UCSD-AML1 (cell line): ENCODE data around the gene MGAT5.
A peak's percentile ranks its signal among the peaks of the same experiment; 100 is the strongest.

Experiments used
- DNase-seq: peaks from one replicate; lab custom pipeline; 2025; ENCODE audit not compliant: unreplicated experiment; lab: John Stamatoyannopoulos, UW

MGAT5 gene

DNA sequence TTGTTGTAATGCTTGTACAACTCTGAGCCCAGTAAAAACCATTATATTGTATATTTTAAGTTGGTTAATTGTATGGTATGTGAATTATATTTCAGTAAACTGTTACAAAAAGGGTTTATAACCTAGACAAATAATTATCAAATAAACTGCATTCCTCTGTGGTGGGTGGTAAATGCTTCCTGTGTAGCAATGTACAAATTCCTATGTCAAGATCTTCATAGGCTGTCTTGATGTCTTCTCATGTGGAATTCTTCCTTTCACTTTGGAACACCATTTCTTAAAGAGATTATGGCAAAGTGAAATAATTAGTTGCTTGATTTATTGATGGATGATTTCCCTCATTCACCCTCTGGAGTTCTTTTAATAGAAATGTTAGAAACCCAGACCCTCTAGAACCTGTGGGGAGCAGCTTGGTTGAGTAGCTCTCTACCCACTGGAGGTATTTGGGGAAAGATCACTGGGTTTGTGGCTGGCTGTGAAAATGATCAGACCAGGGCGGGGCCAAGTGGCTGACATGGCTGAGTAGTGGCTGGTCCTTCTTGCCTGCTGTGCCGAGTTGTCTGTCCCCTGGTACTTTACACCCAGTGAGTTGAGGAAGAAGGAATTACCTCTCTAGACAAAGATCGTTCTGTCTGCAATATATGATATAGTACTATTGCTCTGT, 22.4 kb upstream of the MGAT5 start:
- no peak for DNase-seq

GRCh38 chr2:134231965-134232340, 21.9 kb upstream of the MGAT5 start:
- no peak for DNase-seq

DNA sequence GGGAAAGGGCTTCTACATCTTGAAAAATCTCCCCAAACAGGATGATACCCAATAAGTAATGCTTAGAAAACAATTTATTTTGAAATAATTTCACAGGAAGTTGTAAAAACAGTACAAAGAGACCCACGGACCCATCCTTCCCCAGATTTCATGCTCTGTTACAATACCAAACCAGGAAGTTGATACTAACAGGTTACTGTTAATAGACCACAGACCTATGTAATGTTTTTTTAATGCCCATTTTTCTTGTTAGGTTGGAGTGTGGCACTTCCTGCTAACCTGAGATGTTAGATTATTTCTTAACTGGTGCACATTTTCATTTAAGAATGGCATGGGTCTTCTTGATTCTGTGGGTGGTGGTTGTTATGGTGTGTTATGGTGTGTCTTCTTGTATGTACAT, 21.4 kb upstream of the MGAT5 start:
- no peak for DNase-seq

GRCh38 chr2:134232868-134233727, 20.8 kb upstream of the MGAT5 start:
- DNase-seq: no peak

- no peak for DNase-seq
Measured at GRCh38 chr2:134233728-134234136, 20.1 kb upstream of the MGAT5 start.

- DNase-seq: no peak
Measured at GRCh38 chr2:134234535-134234934, 19.3 kb upstream of the MGAT5 start.

- DNase-seq: no peak
Measured at GRCh38 chr2:134235510-134236144, 18.2 kb upstream of the MGAT5 start.

DNA sequence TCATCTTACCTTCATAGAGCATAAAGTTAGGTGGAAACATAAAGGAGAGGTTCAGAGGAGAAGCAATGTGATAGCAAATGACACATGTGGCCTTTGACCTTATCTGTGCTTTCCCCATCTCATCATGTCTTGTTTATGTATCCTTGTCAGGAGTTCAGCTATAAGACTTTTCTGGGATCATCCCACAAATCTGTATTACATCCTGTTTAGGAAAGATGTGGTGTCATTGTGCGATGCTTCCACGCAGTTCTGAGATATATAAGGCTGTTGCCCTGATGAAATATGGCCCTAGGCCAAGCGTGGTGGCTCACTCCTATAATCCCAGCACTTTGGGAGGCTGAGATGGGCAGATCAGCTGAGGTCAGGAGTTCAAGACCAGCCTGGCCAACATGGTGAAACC, 15.5 kb upstream of the MGAT5 start:
- no peak for DNase-seq

GRCh38 chr2:134240061-134240460, 13.8 kb upstream of the MGAT5 start:
- DNase-seq: no peak

- DNase-seq: no peak
Measured at GRCh38 chr2:134241911-134242310, 12.0 kb upstream of the MGAT5 start.

- no peak for DNase-seq
Measured at GRCh38 chr2:134243244-134243643, 10.6 kb upstream of the MGAT5 start.

GRCh38 chr2:134244086-134244485, 9.8 kb upstream of the MGAT5 start:
- no peak for DNase-seq

- no peak for DNase-seq
Measured at GRCh38 chr2:134244587-134244986, 9.3 kb upstream of the MGAT5 start.

GRCh38 chr2:134245340-134245984, 8.4 kb upstream of the MGAT5 start:
- peak; percentile 50 for DNase-seq

DNA sequence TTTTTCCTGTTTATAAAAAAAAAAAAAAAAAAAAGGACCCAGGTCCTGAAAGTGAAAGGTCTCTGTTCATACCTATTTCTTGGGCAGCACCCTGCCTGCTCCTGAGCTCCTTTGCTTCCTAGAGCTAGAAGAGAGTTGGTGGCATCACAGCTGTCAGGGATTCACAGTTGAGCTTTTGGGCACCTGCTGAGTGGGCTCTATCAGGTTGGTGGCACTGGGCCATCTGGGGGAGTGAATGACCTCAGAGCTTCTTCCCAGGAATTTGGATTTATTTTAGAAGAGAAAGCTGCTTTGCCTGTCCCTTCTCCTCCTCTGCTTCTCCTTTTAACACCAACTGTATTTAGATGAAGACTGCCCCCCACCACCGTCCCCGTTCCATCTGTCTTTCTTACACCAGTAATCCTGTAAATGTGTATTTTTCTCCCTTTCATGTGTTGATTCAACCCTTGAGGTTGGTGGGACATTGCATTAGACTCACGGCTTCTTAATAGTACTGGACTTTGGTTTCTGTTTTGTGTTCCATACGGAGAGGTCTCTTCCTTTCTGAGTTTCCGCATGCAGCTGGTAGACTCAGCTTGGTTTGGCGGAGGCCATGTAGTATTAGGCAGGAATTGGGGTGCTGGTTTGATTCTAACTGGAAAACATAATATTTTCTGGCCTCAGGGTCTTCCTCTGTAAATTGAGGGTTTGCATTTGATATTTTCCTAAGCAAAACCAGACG, 7.6 kb upstream of the MGAT5 start:
- no peak for DNase-seq

DNA sequence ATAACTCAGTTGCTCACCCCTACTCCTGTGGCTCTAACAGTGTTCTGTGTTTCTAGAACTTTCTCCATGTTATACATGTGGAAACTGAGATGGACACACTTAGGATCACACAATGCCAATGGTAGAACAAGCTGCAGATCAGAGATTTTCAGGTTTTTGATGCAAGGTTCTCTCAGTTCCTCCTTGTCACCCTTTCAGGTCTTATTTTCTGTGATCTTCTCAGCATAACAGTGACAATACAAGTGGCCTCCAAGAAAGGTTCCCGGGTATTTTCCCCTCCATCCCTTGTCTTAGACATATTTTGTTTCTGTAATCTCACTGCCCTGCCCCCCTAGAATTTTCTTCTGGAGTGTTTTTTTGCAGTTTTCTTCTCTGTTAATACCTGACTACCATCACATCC, 6.2 kb upstream of the MGAT5 start:
- no peak for DNase-seq

- DNase-seq: no peak
Measured at GRCh38 chr2:134248913-134249312, 5.0 kb upstream of the MGAT5 start.

DNA sequence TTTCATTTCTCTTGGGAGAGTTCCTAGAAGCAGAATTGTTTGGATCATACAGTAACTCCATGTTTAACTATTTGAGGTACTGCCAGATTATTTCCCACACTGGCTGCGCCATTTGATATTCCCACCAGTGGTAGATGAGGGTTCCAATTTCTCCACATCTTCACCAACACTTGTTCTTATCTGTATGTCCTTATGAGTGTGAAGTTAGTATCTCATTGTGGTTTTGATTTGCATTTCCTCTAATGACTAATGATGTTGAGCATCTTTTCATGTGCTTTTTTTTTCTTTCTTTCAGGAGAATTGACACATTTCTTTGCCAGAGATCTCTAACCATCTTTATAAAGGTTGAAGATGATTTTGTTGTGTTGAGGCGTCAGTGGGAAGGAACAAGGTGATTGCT, 4.1 kb upstream of the MGAT5 start:
- DNase-seq: no peak

- DNase-seq: no peak
Measured at GRCh38 chr2:134250840-134251461, 2.9 kb upstream of the MGAT5 start.

DNA sequence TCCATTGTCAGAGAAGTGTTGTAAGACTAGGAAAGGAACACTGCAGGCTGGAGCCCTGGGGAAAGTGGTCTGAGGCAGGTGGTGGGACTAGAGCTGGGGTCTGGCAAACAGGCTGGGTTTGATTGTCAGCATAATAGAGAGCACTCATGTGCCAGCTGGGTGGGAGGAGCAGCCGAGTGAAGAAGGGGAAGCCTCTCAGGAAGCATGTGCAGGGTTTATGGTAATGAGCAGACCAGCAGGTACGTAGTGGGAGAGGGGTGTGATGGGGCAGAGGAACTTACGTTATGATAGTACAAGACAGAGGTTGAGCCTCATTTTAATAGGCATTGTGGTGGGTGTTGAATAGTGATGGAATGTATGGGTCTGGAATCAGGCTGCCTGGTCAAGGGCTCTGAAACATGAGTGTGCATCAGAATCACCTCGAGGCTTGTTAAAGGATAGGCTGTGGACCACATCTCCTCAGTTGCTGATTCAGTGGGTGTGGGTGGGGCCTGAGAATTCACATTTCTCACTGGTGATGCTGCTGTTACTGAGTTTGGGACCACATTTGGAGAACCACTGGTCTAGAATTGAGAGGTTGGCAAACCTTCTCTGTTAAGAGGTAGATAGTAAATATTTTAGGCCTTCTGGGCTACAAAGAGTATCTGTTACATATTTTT, 1.7 kb upstream of the MGAT5 start:
- no peak for DNase-seq
